IMR-90 (cell line): ENCODE results near the gene SLC8A1. TPM values are rescaled to one million over a fixed set of nuclear protein-coding genes. Genes with fewer than 3 reads are reported as not detected.

Experiments used
- ATAC-seq: fragments of 200-7000 bp; cut with Tn5 transposase; 2 replicates; pipeline ENCODE4 v1.9.1; 2020; ENCODE audit warnings: low read depth, mild to moderate bottlenecking, moderate library complexity
- BruUV-seq: library from RNA; stranded (reverse); fragments of 400-500 nt; replicated peaks from 2 replicates; lab custom pipeline; 2021; lab: Mats Ljungman, UMichigan
- CTCF ChIA-PET: fragments of 300-600 bp; formaldehyde crosslinking; extraction: SDS; loops from one replicate; lab custom pipeline; 2021; ENCODE audit warnings: antibody characterized with exemption; lab: Yijun Ruan, JAX
- POLR2A ChIA-PET: fragments of 300-600 bp; sonication (Branson Sonifier 250); formaldehyde crosslinking; loops from one replicate; lab custom pipeline; 2022; ENCODE audit warnings: antibody characterized with exemption; ENCODE audit not compliant: unreplicated experiment; lab: Charles Lee
- DNase-seq: peaks from one replicate; pipeline ENCODE4 v3.0.0; 2013
- H2AFZ ChIP-seq: replicated peaks from 2 replicates; pipeline ENCODE3; 2013; ENCODE audit warnings: low read length, mild to moderate bottlenecking; ENCODE audit not compliant: poor library complexity
- H2AK5ac ChIP-seq: 2 replicates; pipeline ENCODE4 v1.6.1; 2013; ENCODE audit warnings: low read depth, low read length, inconsistent platforms
- H2AK9ac ChIP-seq: replicated peaks from 2 replicates; pipeline ENCODE3; 2013; ENCODE audit warnings: mild to moderate bottlenecking, low read depth, low read length, moderate library complexity; ENCODE audit not compliant: poor library complexity
- H2BK120ac ChIP-seq: 2 replicates; pipeline ENCODE4 v1.6.1; 2013; ENCODE audit warnings: low read depth, low read length, inconsistent platforms
- H2BK15ac ChIP-seq: 3 replicates; pipeline ENCODE4 v1.6.1; 2013; ENCODE audit warnings: low read depth, low read length, inconsistent platforms
- H2BK20ac ChIP-seq: 2 replicates; pipeline ENCODE4 v1.6.1; 2013; ENCODE audit warnings: low read depth, mild to moderate bottlenecking, inconsistent platforms, low read length, moderate library complexity
- H2BK5ac ChIP-seq: 2 replicates; pipeline ENCODE4 v1.6.1; 2013; ENCODE audit warnings: mild to moderate bottlenecking, low read depth, low read length, inconsistent platforms; ENCODE audit not compliant: poor library complexity, severe bottlenecking
- H3K14ac ChIP-seq: replicated peaks from 2 replicates; pipeline ENCODE4 v1.6.1; 2013; ENCODE audit warnings: low read depth, low read length, inconsistent platforms
- H3K18ac ChIP-seq: 2 replicates; pipeline ENCODE4 v1.6.1; 2013; ENCODE audit warnings: low read depth, low read length, control low read depth
- H3K23ac ChIP-seq: 2 replicates; pipeline ENCODE4 v1.6.1; 2013; ENCODE audit warnings: low read depth, low read length, inconsistent platforms
- H3K27ac ChIP-seq: 2 replicates; pipeline ENCODE4 v1.5.1; 2013; ENCODE audit warnings: mild to moderate bottlenecking, control low read depth, low read length; ENCODE audit not compliant: insufficient read depth
- H3K27me3 ChIP-seq: 2 replicates; pipeline ENCODE4 v1.6.1; 2013; ENCODE audit warnings: low read length; ENCODE audit not compliant: control insufficient read depth, insufficient read depth
- H3K36me3 ChIP-seq: 2 replicates; pipeline ENCODE4 v1.6.1; 2013; ENCODE audit warnings: low read length, mixed read lengths; ENCODE audit not compliant: control insufficient read depth, insufficient read depth
- H3K4ac ChIP-seq: 2 replicates; pipeline ENCODE4 v1.6.1; 2013; ENCODE audit warnings: low read depth, low read length, inconsistent platforms
- H3K4me1 ChIP-seq: 2 replicates; pipeline ENCODE4 v1.6.1; 2013; ENCODE audit warnings: low read length, mixed read lengths; ENCODE audit not compliant: control insufficient read depth, insufficient read depth
- H3K4me2 ChIP-seq: 2 replicates; pipeline ENCODE4 v1.6.1; 2013; ENCODE audit warnings: low read depth, mild to moderate bottlenecking, control low read depth, low read length, moderate library complexity
- H3K4me3 ChIP-seq: 2 replicates; pipeline ENCODE4 v1.5.1; 2013; ENCODE audit warnings: low read depth, mild to moderate bottlenecking, control low read depth, low read length, moderate library complexity; ENCODE audit not compliant: insufficient read depth
- H3K56ac ChIP-seq: 2 replicates; pipeline ENCODE4 v1.6.1; 2013; ENCODE audit warnings: low read length, inconsistent platforms; ENCODE audit not compliant: insufficient read depth; ENCODE audit errors: extremely low read depth
- H3K79me1 ChIP-seq, 2 experiments: 2 replicates each; pipeline ENCODE4 v1.6.1; 2013; ENCODE audit warnings: low read length in 2 of 2, inconsistent platforms in 1 of 2, low read depth in 1 of 2
- H3K9ac ChIP-seq: 2 replicates; pipeline ENCODE4 v1.6.1; 2013; ENCODE audit warnings: low read depth, low read length, control low read depth
- H3K9me1 ChIP-seq: 2 replicates; pipeline ENCODE4 v1.6.1; 2013; ENCODE audit warnings: low read length, inconsistent platforms; ENCODE audit not compliant: insufficient read depth
- H3K9me3 ChIP-seq: 2 replicates; pipeline ENCODE4 v1.6.1; 2013; ENCODE audit warnings: low read length; ENCODE audit not compliant: control insufficient read depth, insufficient read depth
- H4K20me1 ChIP-seq: 2 replicates; pipeline ENCODE4 v1.6.1; 2013; ENCODE audit warnings: low read length, inconsistent platforms; ENCODE audit not compliant: insufficient read depth
- H4K5ac ChIP-seq: 2 replicates; pipeline ENCODE4 v1.6.1; 2013; ENCODE audit warnings: mild to moderate bottlenecking, low read depth, low read length, control low read depth
- H4K8ac ChIP-seq, 2 experiments: 2 replicates each; pipeline ENCODE4 v1.6.1; 2013; ENCODE audit warnings: low read depth in 2 of 2, low read length in 2 of 2, control low read depth in 1 of 2, inconsistent platforms in 1 of 2
- H4K91ac ChIP-seq: 2 replicates; pipeline ENCODE4 v1.6.1; 2013; ENCODE audit warnings: low read depth, low read length, inconsistent platforms; ENCODE audit not compliant: insufficient read depth
- BHLHE40 ChIP-seq: fragments of 150-350 bp; IDR thresholded peaks from 2 replicates; pipeline ENCODE4 v1.6.1; 2016; ENCODE audit warnings: mild to moderate bottlenecking, low read depth, low read length
- CEBPB ChIP-seq: IDR thresholded peaks from 2 replicates; pipeline ENCODE4 v1.6.1; 2012; ENCODE audit warnings: low read depth, low read length, improper control_type of control experiment
- CHD1 ChIP-seq: IDR thresholded peaks from 2 replicates; pipeline ENCODE4 v1.6.1; 2012; ENCODE audit warnings: low read depth, low read length, improper control_type of control experiment
- CTCF ChIP-seq: conservative IDR thresholded peaks from 2 replicates; pipeline ENCODE4 v1.5.1; 2012; ENCODE audit warnings: mild to moderate bottlenecking, low read depth, low read length, improper control_type of control experiment
- ELK1 ChIP-seq: fragments of 150-350 bp; IDR thresholded peaks from 2 replicates; pipeline ENCODE4 v1.6.1; 2016; ENCODE audit warnings: low read depth, mild to moderate bottlenecking, low read length, moderate library complexity, borderline replicate concordance
- FOS ChIP-seq: fragments of 150-350 bp; IDR thresholded peaks from 2 replicates; pipeline ENCODE4 v1.6.1; 2016; ENCODE audit warnings: low read depth, low read length
- MAFK ChIP-seq: IDR thresholded peaks from 2 replicates; pipeline ENCODE4 v1.6.1; 2012; ENCODE audit warnings: low read depth, low read length, improper control_type of control experiment
- MAZ ChIP-seq: IDR thresholded peaks from 2 replicates; pipeline ENCODE4 v1.6.1; 2012; ENCODE audit warnings: low read depth, mild to moderate bottlenecking, low read length, improper control_type of control experiment, moderate library complexity, borderline replicate concordance
- MXI1 ChIP-seq: IDR thresholded peaks from 2 replicates; pipeline ENCODE4 v1.6.1; 2012; ENCODE audit warnings: low read depth, mild to moderate bottlenecking, low read length, moderate library complexity, borderline replicate concordance
- NFE2L2 ChIP-seq: fragments of 150-350 bp; IDR thresholded peaks from 2 replicates; pipeline ENCODE4 v1.6.1; 2016; ENCODE audit warnings: low read depth, mild to moderate bottlenecking, low read length
- POLR2A ChIP-seq: IDR thresholded peaks from 2 replicates; pipeline ENCODE4 v1.6.1; 2012; ENCODE audit warnings: mild to moderate bottlenecking, low read depth, low read length
- RAD21 ChIP-seq: IDR thresholded peaks from 2 replicates; pipeline ENCODE4 v1.6.1; 2012; ENCODE audit warnings: low read length, improper control_type of control experiment
- RCOR1 ChIP-seq: IDR thresholded peaks from 2 replicates; pipeline ENCODE4 v1.6.1; 2012; ENCODE audit warnings: mild to moderate bottlenecking, low read length, improper control_type of control experiment; ENCODE audit not compliant: insufficient replicate concordance
- RFX5 ChIP-seq: IDR thresholded peaks from 2 replicates; pipeline ENCODE4 v1.8.0; 2012; ENCODE audit warnings: low read depth, mild to moderate bottlenecking, low read length, moderate library complexity
- SMC3 ChIP-seq: fragments of 150-350 bp; IDR thresholded peaks from 2 replicates; pipeline ENCODE4 v1.6.1; 2016; ENCODE audit warnings: low read depth, mild to moderate bottlenecking, antibody characterized with exemption, low read length, moderate library complexity
- USF2 ChIP-seq: fragments of 150-350 bp; IDR thresholded peaks from 2 replicates; pipeline ENCODE4 v1.6.1; 2017; ENCODE audit warnings: mild to moderate bottlenecking, antibody characterized with exemption, low read length, low read depth
- WGBS, 2 experiments: methylation state at CpG; one replicate each; pipeline versions ENCODE4 v1.1.5 to v1.1.7; 2013; ENCODE audit warnings: missing lambda C conversion rate in 2 of 2; ENCODE audit not compliant: insufficient read length in 1 of 2; ENCODE audit errors: extremely low coverage in 2 of 2; 5-methylcytosine and 5-hydroxymethylcytosine counted together
- dilution Hi-C: fragments of 300-500 bp; cut with HindIII; formaldehyde crosslinking; loops from one replicate; pipeline ENCODE4 v1.14.3; 2018; ENCODE audit warnings: low sequenced_read_pairs; ENCODE audit not compliant: unreplicated experiment
- in situ Hi-C: fragments of 300-500 bp; cut with MboI; formaldehyde crosslinking; loops from 3 replicates; pipeline ENCODE4 v1.14.3; 2019; ENCODE audit warnings: low sequenced_read_pairs, inconsistent platforms, mixed read lengths
- intact Hi-C: fragments of 100-400 bp; cut with micrococcal nuclease; formaldehyde crosslinking; loops from 2 replicates; pipeline ENCODE4 v1.10.0; 2022
- polyA plus RNA-seq, 3 experiments: library from polyadenylated mRNA; depleted of rRNA; stranded (reverse); fragments of >200 nt; gene quantifications; 2 replicates each; pipeline ENCODE4 v1.2.3, GENCODE V29; 2012; ENCODE audit warnings: low replicate concordance in 1 of 3
- total RNA-seq: library from RNA; depleted of rRNA; stranded (reverse); fragments of >200 nt; gene quantifications from 2 replicates; pipeline ENCODE4 v1.2.3, GENCODE V29; 2012

The SLC8A1 gene
- total and polyA plus RNA-seq, 2 of the 4 experiments (the other 2 are of a cell fraction), result 7.7 to 57.0 TPM

- in situ Hi-C loops, result no loop called here
- Histone ChIP-seq H3K23ac (no peak overlapping the region), H3K14ac (no peak overlapping the region), H3K4ac (no peak overlapping the region), H4K8ac (no peak overlapping the region), H2BK5ac (no peak overlapping the region), H3K9me3 (peaks cover 7% of the 10 kb centered on the region), H2AFZ (no peak overlapping the region), H3K27me3 (no peaks in the 10 kb centered on the region), H3K79me1 (peaks cover 14 to 36% of the 10 kb centered on the region in 2 experiments), H2AK9ac (no peak overlapping the region), H3K27ac (no peak overlapping the region), H3K4me2 (no peak overlapping the region), H2AK5ac (no peak overlapping the region), H3K9me1 (no peaks in the 10 kb centered on the region; the same call in 1 of the 2 replicates), H3K9ac (no peak overlapping the region), H4K20me1 (no peaks in the 10 kb centered on the region), H3K36me3 (peaks cover 1% of the 10 kb centered on the region; the same call in 1 of the 2 replicates), H4K91ac (no peak overlapping the region), H2BK120ac (no peak overlapping the region), H2BK20ac (no peak overlapping the region), H4K5ac (no peak overlapping the region), H2BK15ac (no peak overlapping the region), H3K56ac (no peak overlapping the region), H3K18ac (no peak overlapping the region), H3K4me1 (peaks cover 2% of the 10 kb centered on the region; the same call in 1 of the 2 replicates), H3K4me3 (no peak overlapping the region)
- DNase-seq (no peak), ATAC-seq (no peak)
- ChIA-PET CTCF (no interaction called here), POLR2A (no interaction called here)
- no TSS peak for BruUV-seq
- TF ChIP-seq RCOR1, result no peak
- no peak for TF ChIP-seq USF2
- TF ChIP-seq CTCF, result no peak
- TF ChIP-seq BHLHE40, result no peak
- no peak for TF ChIP-seq RAD21
- TF ChIP-seq FOS, result no peak
- TF ChIP-seq MAFK, result no peak
- TF ChIP-seq MXI1, result no peak
- TF ChIP-seq CHD1, result no peak
- TF ChIP-seq ELK1, result no peak
- no peak for TF ChIP-seq RFX5
- TF ChIP-seq MAZ, result no peak
- TF ChIP-seq NFE2L2, result no peak
- TF ChIP-seq SMC3, result no peak
- TF ChIP-seq CEBPB, result no peak
- no peak for TF ChIP-seq POLR2A
- dilution Hi-C loops, result no loop called here
- no CpG with 5 or more reads among the region's 2 CpGs for WGBS, 2 experiments
- intact Hi-C loops, result no loop called here
Measured at GRCh38 chr2:40380721-40381120, 71.2 kb downstream of the SLC8A1 start.
